PC-3 (cell line): ENCODE measurements around the gene SUGCT.

Source experiments
- CTCF ChIP-seq: fragments of 300-600 bp; sonication (generic); conservative IDR thresholded peaks from 2 replicates; pipeline ENCODE4 v1.5.1; 2017; ENCODE audit warnings: antibody characterized with exemption, low read depth, mild to moderate bottlenecking, low read length
- EZH2 ChIP-seq: fragments of 300-600 bp; sonication (generic); IDR thresholded peaks from one replicate; pipeline ENCODE4 v1.6.1; 2017; ENCODE audit warnings: antibody characterized with exemption, mild to moderate bottlenecking, low read length; ENCODE audit not compliant: unreplicated experiment

- no peak for TF ChIP-seq CTCF
- no peak for TF ChIP-seq EZH2
Measured at GRCh38 chr7:40836218-40836617, 701.4 kb downstream of the SUGCT start.
